PC-9 (cell line): ENCODE data around the gene EP400. TPM values are rescaled to one million over a fixed set of nuclear protein-coding genes. Genes with fewer than 3 reads are reported as not detected.

Source experiments
- BruUV-seq: library from RNA; stranded (reverse); fragments of 400-500 nt; replicated peaks from 2 replicates; lab custom pipeline; 2021; lab: Mats Ljungman, UMichigan
- CTCF ChIA-PET: fragments of 300-600 bp; sonication (Branson Sonifier 250); formaldehyde crosslinking; loops from one replicate; lab custom pipeline; 2022; ENCODE audit warnings: antibody characterized with exemption; lab: Charles Lee
- POLR2A ChIA-PET: fragments of 300-600 bp; sonication (Branson Sonifier 250); formaldehyde crosslinking; loops from one replicate; lab custom pipeline; 2022; ENCODE audit warnings: antibody characterized with exemption; ENCODE audit not compliant: unreplicated experiment; lab: Charles Lee
- DNase-seq, 2 experiments: peaks; one replicate each; pipeline versions ENCODE4 v3.0.0 to v3.0.0-alpha.2; 2015 to 2022; ENCODE audit warnings: mixed read lengths in 1 of 2
- H2AFZ ChIP-seq: fragments of 200-600 bp; sonication (generic); 2 replicates; pipeline ENCODE4 v1.8.1; 2017; ENCODE audit warnings: antibody characterized with exemption
- H3F3A ChIP-seq: fragments of 200-600 bp; sonication (generic); 2 replicates; pipeline ENCODE4 v1.8.1; 2017; ENCODE audit warnings: antibody characterized with exemption, mild to moderate bottlenecking, low read depth; ENCODE audit not compliant: insufficient read depth
- H3K27ac ChIP-seq: fragments of 200-600 bp; sonication (generic); 2 replicates; pipeline ENCODE4 v1.6.1; 2016; ENCODE audit warnings: mixed run types
- H3K27me3 ChIP-seq: fragments of 200-600 bp; sonication (generic); 2 replicates; pipeline ENCODE4 v1.6.1; 2016; ENCODE audit warnings: low read depth, mixed run types; ENCODE audit not compliant: insufficient read depth
- H3K36me3 ChIP-seq: fragments of 200-600 bp; sonication (generic); 2 replicates; pipeline ENCODE4 v1.6.1; 2016; ENCODE audit warnings: low read depth, mixed run types
- H3K4me1 ChIP-seq: fragments of 200-600 bp; sonication (generic); replicated peaks from 2 replicates; pipeline ENCODE4 v1.6.1; 2016; ENCODE audit warnings: mixed run types; ENCODE audit not compliant: insufficient read depth
- H3K4me2 ChIP-seq: fragments of 200-600 bp; sonication (generic); 2 replicates; pipeline ENCODE4 v1.6.1; 2017; ENCODE audit warnings: mixed run types
- H3K4me3 ChIP-seq: fragments of 200-600 bp; sonication (generic); 2 replicates; pipeline ENCODE4 v1.6.1; 2016; ENCODE audit warnings: mixed run types
- H3K79me2 ChIP-seq: fragments of 200-600 bp; sonication (generic); 2 replicates; pipeline ENCODE4 v1.6.1; 2017; ENCODE audit warnings: low read depth, mixed run types
- H3K9me2 ChIP-seq: fragments of 200-600 bp; sonication (generic); 2 replicates; pipeline ENCODE4 v1.8.1; 2017; ENCODE audit warnings: mild to moderate bottlenecking; ENCODE audit not compliant: insufficient read depth
- H3K9me3 ChIP-seq: fragments of 200-600 bp; sonication (generic); 2 replicates; pipeline ENCODE4 v1.8.1; 2016; ENCODE audit warnings: low read depth; ENCODE audit not compliant: insufficient read depth
- H4K20me1 ChIP-seq: fragments of 200-600 bp; sonication (generic); 2 replicates; pipeline ENCODE4 v1.8.1; 2017; ENCODE audit not compliant: insufficient read depth
- EZH2 ChIP-seq: fragments of 200-600 bp; sonication (generic); IDR thresholded peaks from 2 replicates; pipeline ENCODE4 v1.8.0; 2017; ENCODE audit warnings: antibody characterized with exemption, low read depth
- intact Hi-C: fragments of 100-400 bp; cut with micrococcal nuclease; formaldehyde crosslinking; loops from one replicate; pipeline ENCODE4 v1.10.0; 2022; ENCODE audit not compliant: unreplicated experiment
- total RNA-seq: library from RNA; stranded (reverse); gene quantifications from 2 replicates; pipeline ENCODE4 v1.2.3, GENCODE V29; 2021
- TF ChIP-seq, protein P1 (sequence below): fragments of 200-600 bp; sonication (generic); conservative IDR thresholded peaks from 2 replicates; pipeline ENCODE4 v1.6.1; 2017; ENCODE audit warnings: mixed run types, antibody characterized with exemption, mild to moderate bottlenecking, moderate library complexity

The EP400 gene
- total RNA-seq, 1 experiment from 2014 or later: 50.3 TPM

DNA sequence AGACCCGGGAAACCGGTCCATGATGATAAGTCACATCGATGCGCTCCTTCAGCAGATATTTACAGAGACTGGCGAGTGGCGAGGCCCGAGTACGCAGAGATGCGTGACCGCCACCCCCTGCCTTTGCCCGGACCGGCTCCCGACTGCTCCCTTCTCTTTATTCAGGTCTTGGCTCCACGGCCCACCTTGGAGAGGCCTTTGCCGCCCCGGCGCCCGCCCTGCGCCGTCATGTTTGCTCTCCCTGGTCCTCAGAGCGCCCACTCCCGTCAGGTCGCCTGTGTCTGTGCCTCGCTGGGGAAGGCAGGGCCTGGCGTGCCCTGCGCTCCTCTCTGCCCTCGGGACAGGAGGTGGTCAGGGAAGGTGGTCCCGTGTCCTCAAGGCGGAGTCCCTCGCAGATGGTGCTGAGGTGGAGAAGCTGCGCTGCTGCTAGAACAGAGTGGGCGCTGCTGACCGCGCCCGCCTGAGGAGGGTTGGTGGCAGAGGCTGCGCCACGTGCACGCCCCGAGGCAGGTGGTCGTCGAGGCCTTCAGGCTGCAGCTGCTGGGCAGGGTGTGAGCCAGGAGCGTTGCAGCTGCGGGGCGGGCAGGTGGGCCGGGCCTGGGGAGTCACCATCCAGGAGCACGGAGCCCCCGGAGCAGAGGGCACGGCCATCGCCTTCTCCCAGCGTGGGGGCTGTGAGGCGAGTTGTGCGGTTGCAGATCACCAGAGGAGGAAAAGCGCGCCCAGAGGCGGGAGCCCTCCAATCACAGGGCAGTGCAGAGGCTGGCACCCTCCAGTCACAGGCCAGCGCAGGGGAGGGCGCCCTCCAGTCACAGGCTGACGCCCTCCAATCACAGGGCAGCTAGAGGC, 167.2 kb downstream of the EP400 start:
- H3K9me2 ChIP-seq: no peaks in the 10 kb centered on the region
- ChIA-PET CTCF (no interaction called here), POLR2A (no interaction called here)
- peaks cover 20% of the 10 kb centered on the region; the same call in 1 of the 2 replicates for H4K20me1 ChIP-seq
- no peak overlapping the region for H3K4me2 ChIP-seq
- H3K27me3 ChIP-seq: no peaks in the 10 kb centered on the region
- no peaks in the 10 kb centered on the region for H3K9me3 ChIP-seq
- H3K79me2 ChIP-seq: no peaks in the 10 kb centered on the region
- BruUV-seq: no TSS peak
- intact Hi-C loops: no loop called here
- no peak overlapping the region for H2AFZ ChIP-seq
- H3K36me3 ChIP-seq: peaks cover 13% of the 10 kb centered on the region; the same call in 1 of the 2 replicates
- no peak for DNase-seq
- H3F3A ChIP-seq: 0 out of 2 replicates have a peak, but pooled peaks cover 8% of the 10 kb centered on the region
- H3K27ac ChIP-seq: no peak overlapping the region
- TF ChIP-seq EZH2: no peak
- TF ChIP-seq, protein P1, sequence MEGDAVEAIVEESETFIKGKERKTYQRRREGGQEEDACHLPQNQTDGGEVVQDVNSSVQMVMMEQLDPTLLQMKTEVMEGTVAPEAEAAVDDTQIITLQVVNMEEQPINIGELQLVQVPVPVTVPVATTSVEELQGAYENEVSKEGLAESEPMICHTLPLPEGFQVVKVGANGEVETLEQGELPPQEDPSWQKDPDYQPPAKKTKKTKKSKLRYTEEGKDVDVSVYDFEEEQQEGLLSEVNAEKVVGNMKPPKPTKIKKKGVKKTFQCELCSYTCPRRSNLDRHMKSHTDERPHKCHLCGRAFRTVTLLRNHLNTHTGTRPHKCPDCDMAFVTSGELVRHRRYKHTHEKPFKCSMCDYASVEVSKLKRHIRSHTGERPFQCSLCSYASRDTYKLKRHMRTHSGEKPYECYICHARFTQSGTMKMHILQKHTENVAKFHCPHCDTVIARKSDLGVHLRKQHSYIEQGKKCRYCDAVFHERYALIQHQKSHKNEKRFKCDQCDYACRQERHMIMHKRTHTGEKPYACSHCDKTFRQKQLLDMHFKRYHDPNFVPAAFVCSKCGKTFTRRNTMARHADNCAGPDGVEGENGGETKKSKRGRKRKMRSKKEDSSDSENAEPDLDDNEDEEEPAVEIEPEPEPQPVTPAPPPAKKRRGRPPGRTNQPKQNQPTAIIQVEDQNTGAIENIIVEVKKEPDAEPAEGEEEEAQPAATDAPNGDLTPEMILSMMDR: no peak
- no peaks in the 10 kb centered on the region for H3K4me1 ChIP-seq
- no peak overlapping the region for H3K4me3 ChIP-seq

DNA sequence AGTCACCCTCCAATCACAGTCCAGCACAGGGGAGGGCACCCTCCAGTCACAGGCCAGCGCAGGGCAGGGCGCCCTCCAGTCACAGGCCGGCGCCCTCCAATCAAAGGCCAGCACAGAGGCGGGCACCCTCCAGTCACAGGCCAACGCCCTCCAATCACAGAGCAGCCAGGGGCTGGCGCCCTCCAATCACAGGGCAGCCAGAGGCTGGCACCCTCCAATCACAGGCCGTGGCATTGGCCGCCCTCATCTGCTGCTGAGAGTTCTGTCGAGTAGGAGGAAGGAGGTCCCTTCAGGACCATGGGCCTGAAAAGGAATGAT, 167.8 kb downstream of the EP400 start:
- H2AFZ ChIP-seq: no peak overlapping the region
- H3K9me2 ChIP-seq: no peaks in the 10 kb centered on the region
- intact Hi-C loops: no loop called here
- H3K27ac ChIP-seq: no peak overlapping the region
- ChIA-PET POLR2A (no interaction called here), CTCF (no interaction called here)
- no TSS peak for BruUV-seq
- no peaks in the 10 kb centered on the region for H3K9me3 ChIP-seq
- H3K4me1 ChIP-seq: no peaks in the 10 kb centered on the region
- no peak overlapping the region for H3K4me3 ChIP-seq
- peaks cover 13% of the 10 kb centered on the region; the same call in 1 of the 2 replicates for H3K36me3 ChIP-seq
- TF ChIP-seq, protein P1: no peak
- no peak for DNase-seq
- no peaks in the 10 kb centered on the region for H3K27me3 ChIP-seq
- peaks cover 20% of the 10 kb centered on the region; the same call in 1 of the 2 replicates for H4K20me1 ChIP-seq
- no peaks in the 10 kb centered on the region for H3K79me2 ChIP-seq
- H3K4me2 ChIP-seq: no peak overlapping the region
- H3F3A ChIP-seq: 0 out of 2 replicates have a peak, but pooled peaks cover 8% of the 10 kb centered on the region

DNA sequence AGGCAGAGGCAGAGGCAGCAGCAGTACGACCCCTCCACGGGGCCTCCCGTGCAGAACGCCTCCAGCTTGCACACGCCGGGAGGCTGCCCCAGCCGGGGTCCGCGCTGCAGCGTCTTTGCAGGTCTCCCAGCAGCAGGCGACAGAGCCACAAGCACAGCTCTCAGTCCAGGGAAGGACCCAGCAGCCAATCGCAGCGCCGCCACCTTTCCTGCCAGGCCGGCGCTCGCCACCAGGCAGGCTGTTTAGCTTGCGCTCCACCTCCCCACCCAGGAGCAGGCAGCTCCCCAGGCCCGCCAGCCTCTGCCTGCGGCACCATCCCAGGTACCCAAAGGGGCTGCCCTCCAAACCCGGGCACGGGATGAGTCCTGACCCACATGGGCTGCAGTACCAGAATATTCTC, 169.1 kb downstream of the EP400 start:
- TF ChIP-seq EZH2: no peak
- TF ChIP-seq, protein P1: no peak

More for the DNA sequence above, 169.1 kb downstream of the EP400 start:
- Histone ChIP-seq H3K4me2 (no peak overlapping the region), H3K27ac (no peak overlapping the region), H3K36me3 (peaks cover 13% of the 10 kb centered on the region; the same call in 1 of the 2 replicates), H3K4me1 (no peaks in the 10 kb centered on the region), H3F3A (0 out of 2 replicates have a peak, but pooled peaks cover 8% of the 10 kb centered on the region), H3K9me3 (no peaks in the 10 kb centered on the region), H3K9me2 (no peaks in the 10 kb centered on the region), H3K4me3 (no peak overlapping the region), H2AFZ (no peak overlapping the region), H4K20me1 (peaks cover 14% of the 10 kb centered on the region; the same call in 1 of the 2 replicates), H3K79me2 (no peaks in the 10 kb centered on the region), H3K27me3 (no peaks in the 10 kb centered on the region)
- BruUV-seq: no TSS peak
- intact Hi-C loops: no loop called here
- DNase-seq: no peak
- ChIA-PET CTCF (no interaction called here), POLR2A (no interaction called here)
